Breast epithelium (tissue), 4 donors: ENCODE data around the gene CASD1. TPM values are rescaled to one million over a fixed set of nuclear protein-coding genes. Genes with fewer than 3 reads are reported as not detected.

Experiments
- DNase-seq, 2 donors: peaks; one replicate each; pipeline ENCODE4 v3.0.0-alpha.2; 2019; ENCODE audit warnings: low spot score in 2 of 2
- H3K27ac ChIP-seq, 2 donors: fragments of 200-600 bp; sonication (generic) in 1 of 2; one replicate each; pipeline ENCODE4 v1.5.1; 2016 to 2019; ENCODE audit warnings: mild to moderate bottlenecking in 1 of 2
- H3K27me3 ChIP-seq, 2 donors: fragments of 200-600 bp; sonication (generic) in 1 of 2; one replicate each; pipeline versions ENCODE4 v1.5.1 to v1.6.0; 2017 to 2019; ENCODE audit warnings: control low read depth in 1 of 2, mild to moderate bottlenecking in 1 of 2
- H3K36me3 ChIP-seq: fragments of 200-600 bp; one replicate; pipeline ENCODE4 v1.5.1; 2019
- H3K4me1 ChIP-seq, 2 donors: fragments of 200-600 bp; sonication (generic); one replicate each; pipeline ENCODE4 v1.5.1; 2016 to 2019; ENCODE audit warnings: control low read depth in 1 of 2
- H3K4me3 ChIP-seq, 3 donors: fragments of 200-600 bp; sonication (generic); 1 replicate in 2 of 3; 2 replicates in 1 of 3; pipeline ENCODE4 v1.5.1; 2016 to 2019; ENCODE audit warnings: mild to moderate bottlenecking in 3 of 3, moderate library complexity in 2 of 3
- H3K9me3 ChIP-seq, 2 donors: fragments of 200-600 bp; sonication (generic) in 1 of 2; one replicate each; pipeline ENCODE4 v1.5.1; 2016 to 2019; ENCODE audit warnings: control low read depth in 1 of 2
- CTCF ChIP-seq, 3 donors: fragments of 450-650 bp; IDR thresholded peaks; one replicate each; pipeline ENCODE4 v1.5.1; 2016 to 2017; ENCODE audit warnings: antibody characterized with exemption in 3 of 3, mild to moderate bottlenecking in 3 of 3, moderate library complexity in 3 of 3
- POLR2A ChIP-seq: fragments of 450-650 bp; IDR thresholded peaks from one replicate; pipeline ENCODE4 v1.6.1; 2016; ENCODE audit warnings: antibody characterized with exemption, mild to moderate bottlenecking, moderate library complexity
- POLR2AphosphoS5 ChIP-seq, 3 donors: sonication (generic); formaldehyde crosslinking; IDR thresholded peaks; one replicate each; pipeline ENCODE4 v1.6.1; 2017; ENCODE audit warnings: antibody characterized with exemption in 3 of 3
- intact Hi-C: fragments of 100-400 bp; cut with DNase I; formaldehyde crosslinking; loops from one replicate; pipeline ENCODE4 v1.15.1; 2023; ENCODE audit warnings: low total_unique reads
- total RNA-seq, 3 donors: library from RNA; depleted of rRNA; stranded (reverse); fragments of >200 nt; gene quantifications; one replicate each; pipeline ENCODE4 v1.1.0, GENCODE V29; 2016

CASD1 gene
- total RNA-seq, 3 donors from 2014 or later: 23.7 to 53.6 (median 27.5) TPM

- H3K4me3 ChIP-seq: no peak overlapping the region
- intact Hi-C loops: no loop called here
- no peaks in the 10 kb centered on the region for H3K9me3 ChIP-seq
- no peak overlapping the region for H3K27ac ChIP-seq
- no peaks in the 10 kb centered on the region for H3K36me3 ChIP-seq
- TF ChIP-seq POLR2AphosphoS5 (IDR thresholded peaks at IDR 0.05): no peak
- no peak for TF ChIP-seq CTCF (IDR thresholded peaks at IDR 0.05)
- no peak for TF ChIP-seq POLR2A
- no peaks in the 10 kb centered on the region for H3K27me3 ChIP-seq
- H3K4me1 ChIP-seq: no peaks in the 10 kb centered on the region
- DNase-seq: no peak
Observed at GRCh38 chr7:94512735-94513564, 3.3 kb downstream of the CASD1 start.

- H3K27ac ChIP-seq: no peak overlapping the region
- H3K36me3 ChIP-seq: no peaks in the 10 kb centered on the region
- intact Hi-C loops: no loop called here
- H3K4me1 ChIP-seq: no peaks in the 10 kb centered on the region
- no peaks in the 10 kb centered on the region for H3K9me3 ChIP-seq
- no peaks in the 10 kb centered on the region for H3K27me3 ChIP-seq
- no peak for TF ChIP-seq CTCF (IDR thresholded peaks at IDR 0.05)
- TF ChIP-seq POLR2A: no peak
- TF ChIP-seq POLR2AphosphoS5 (IDR thresholded peaks at IDR 0.05): no peak
- no peak overlapping the region for H3K4me3 ChIP-seq
- DNase-seq: no peak
Observed at GRCh38 chr7:94513565-94513860, 3.9 kb downstream of the CASD1 start.

GRCh38 chr7:94514140-94514889 lies 4.7 kb downstream of the CASD1 start:
- Histone ChIP-seq H3K27me3 (no peaks in the 10 kb centered on the region), H3K36me3 (no peaks in the 10 kb centered on the region), H3K4me3 (no peak overlapping the region), H3K4me1 (no peaks in the 10 kb centered on the region), H3K9me3 (no peaks in the 10 kb centered on the region), H3K27ac (no peak overlapping the region)
- no peak for DNase-seq
- intact Hi-C loops: no loop called here
- TF ChIP-seq POLR2A (no peak), CTCF (IDR thresholded peaks at IDR 0.05) (no peak), POLR2AphosphoS5 (IDR thresholded peaks at IDR 0.05) (no peak)

GRCh38 chr7:94514917-94515316 lies 5.3 kb downstream of the CASD1 start:
- H3K27ac ChIP-seq: no peak overlapping the region
- H3K27me3 ChIP-seq: no peaks in the 10 kb centered on the region
- no peaks in the 10 kb centered on the region for H3K9me3 ChIP-seq
- no peaks in the 10 kb centered on the region for H3K4me1 ChIP-seq
- intact Hi-C loops: no loop called here
- no peaks in the 10 kb centered on the region for H3K36me3 ChIP-seq
- no peak for DNase-seq
- TF ChIP-seq POLR2A (no peak), CTCF (IDR thresholded peaks at IDR 0.05) (no peak), POLR2AphosphoS5 (IDR thresholded peaks at IDR 0.05) (no peak)
- H3K4me3 ChIP-seq: no peak overlapping the region

GRCh38 chr7:94525923-94526322 lies 16.3 kb downstream of the CASD1 start:
- Histone ChIP-seq H3K4me1 (no peaks in the 10 kb centered on the region), H3K27me3 (no peaks in the 10 kb centered on the region), H3K4me3 (no peak overlapping the region), H3K27ac (no peak overlapping the region), H3K36me3 (no peaks in the 10 kb centered on the region), H3K9me3 (no peaks in the 10 kb centered on the region)
- no peak for DNase-seq
- TF ChIP-seq POLR2AphosphoS5 (IDR thresholded peaks at IDR 0.05) (no peak), POLR2A (no peak), CTCF (IDR thresholded peaks at IDR 0.05) (no peak)
- intact Hi-C loops: no loop called here
